ENCODE data around the gene ARHGAP20. TPM values are rescaled to one million over a fixed set of nuclear protein-coding genes. Genes with fewer than 3 reads are reported as not detected.

Gene ARHGAP20
- total and polyA plus RNA-seq, 9 of the 15 experiments (the other 6 are each of a cell fraction or from before 2014, with no cell fraction given): 0.07 TPM; not detected in 8

GRCh38 chr11:110734790-110735189 is 22.6 kb upstream of the ARHGAP20 start (continued):
- TF ChIP-seq GTF3C2 (IDR thresholded peaks at IDR 0.05; ENCODE audit: borderline replicate concordance, extremely low read depth, insufficient read length): no peak
- no peak for TF ChIP-seq ZFP36 (IDR thresholded peaks at IDR 0.05; ENCODE audit: low read depth, low read length, partially characterized antibody)
- TF ChIP-seq NR2F6 (CRISPR knock-in tag; IDR thresholded peaks at IDR 0.05): no peak
- TF ChIP-seq ZNF740 (CRISPR knock-in tag; IDR thresholded peaks at IDR 0.05): no peak
- no peak for TF ChIP-seq ZNF740 (tag; IDR thresholded peaks at IDR 0.05)
- no peak for TF ChIP-seq ZNF696 (CRISPR knock-in tag; conservative IDR thresholded peaks at IDR 0.05)
- TF ChIP-seq ZNF23 (CRISPR knock-in tag; IDR thresholded peaks at IDR 0.05): no peak
- TF ChIP-seq PCBP1 (IDR thresholded peaks at IDR 0.05; ENCODE audit: low read depth, low read length, poor library complexity, severe bottlenecking): no peak
- TF ChIP-seq ZNF780A (CRISPR knock-in tag; IDR thresholded peaks at IDR 0.05): no peak
- TF ChIP-seq BMI1 (IDR thresholded peaks at IDR 0.05; ENCODE audit: low read length): no peak
